Measurements from ENCODE around the gene LMF1. TPM values are rescaled to one million over a fixed set of nuclear protein-coding genes. Genes with fewer than 3 reads are reported as not detected.

LMF1 gene
- polyA plus RNA-seq, 6 donors from 2014 or later: 8.2 to 19.6 (median 13.2) TPM

- Mint-ChIP-seq H3K4me1 (peaks cover 0 to 2% (median 0%) of the 10 kb centered on the region in 3 donors), H3K9me3 (peaks cover 12 to 24% (median 23%) of the 10 kb centered on the region in 7 donors), H3K4me3 (no peak overlapping the region), H3K27ac (no peak overlapping the region), H3K36me3 (peaks cover 14 to 24% of the 10 kb centered on the region in 2 donors), H3K27me3 (peaks cover 10 to 44% (median 37%) of the 10 kb centered on the region in 3 donors)
- no peak for ATAC-seq (ENCODE audit: low read depth in 2 of 2)
- no peak for DNase-seq
These were observed 27.4 kb upstream of the LMF1 start for GRCh38 chr16:998211-998610.

GRCh38 chr16:997440-998051 lies 26.8 kb upstream of the LMF1 start:
- no peak overlapping the region for H3K4me3 Mint-ChIP-seq
- H3K27ac Mint-ChIP-seq: no peak overlapping the region
- ATAC-seq (ENCODE audit: low read depth in 2 of 2) (no peak), DNase-seq (no peak)
- peaks cover 0 to 2% (median 0%) of the 10 kb centered on the region in 3 donors for H3K4me1 Mint-ChIP-seq
- peaks cover 10 to 44% (median 37%) of the 10 kb centered on the region in 3 donors for H3K27me3 Mint-ChIP-seq
- H3K9me3 Mint-ChIP-seq: peaks cover 12 to 30% (median 23%) of the 10 kb centered on the region in 7 donors
- H3K36me3 Mint-ChIP-seq: peaks cover 14 to 24% of the 10 kb centered on the region in 2 donors

- ATAC-seq (ENCODE audit: low read depth in 2 of 2) (no peak), DNase-seq (no peak)
- H3K36me3 Mint-ChIP-seq: peaks cover 14 to 24% of the 10 kb centered on the region in 2 donors
- H3K27me3 Mint-ChIP-seq: peaks cover 10 to 44% (median 44%) of the 10 kb centered on the region in 3 donors
- no peak overlapping the region for H3K27ac Mint-ChIP-seq
- H3K9me3 Mint-ChIP-seq: peaks cover 12 to 30% (median 23%) of the 10 kb centered on the region in 7 donors
- peak overlapping the region in 1 of 8 donors; percentile 53 for H3K4me3 Mint-ChIP-seq
- H3K4me1 Mint-ChIP-seq: peaks cover 0 to 2% (median 0%) of the 10 kb centered on the region in 3 donors
These were observed 25.9 kb upstream of the LMF1 start for GRCh38 chr16:996681-997080.

- no peak overlapping the region for H3K27ac Mint-ChIP-seq
- H3K27me3 Mint-ChIP-seq: peaks cover 10 to 44% (median 44%) of the 10 kb centered on the region in 3 donors
- H3K36me3 Mint-ChIP-seq: peaks cover 14 to 24% of the 10 kb centered on the region in 2 donors
- peaks cover 0 to 2% (median 0%) of the 10 kb centered on the region in 3 donors for H3K4me1 Mint-ChIP-seq
- peaks cover 12 to 30% (median 23%) of the 10 kb centered on the region in 7 donors for H3K9me3 Mint-ChIP-seq
- H3K4me3 Mint-ChIP-seq: peak overlapping the region in 1 of 8 donors; percentile 32
- DNase-seq (no peak), ATAC-seq (ENCODE audit: low read depth in 2 of 2) (no peak)
These were observed 25.0 kb upstream of the LMF1 start for GRCh38 chr16:995783-996182.

- H3K4me1 Mint-ChIP-seq: peaks cover 0 to 2% (median 0%) of the 10 kb centered on the region in 3 donors
- peak overlapping the region in 2 of 8 donors; percentile 20 to 62 for H3K4me3 Mint-ChIP-seq
- H3K27me3 Mint-ChIP-seq: peaks cover 10 to 44% (median 44%) of the 10 kb centered on the region in 3 donors
- H3K36me3 Mint-ChIP-seq: peaks cover 14 to 24% of the 10 kb centered on the region in 2 donors
- peaks cover 12 to 30% (median 23%) of the 10 kb centered on the region in 7 donors for H3K9me3 Mint-ChIP-seq
- H3K27ac Mint-ChIP-seq: peak overlapping the region in 1 of 6 donors; percentile 54
- ATAC-seq (ENCODE audit: low read depth in 2 of 2) (no peak), DNase-seq (no peak)
These were observed 24.3 kb upstream of the LMF1 start for GRCh38 chr16:995087-995486.

GRCh38 chr16:993731-994130 lies 22.9 kb upstream of the LMF1 start:
- Mint-ChIP-seq H3K4me3 (no peak overlapping the region), H3K9me3 (peaks cover 12 to 30% (median 23%) of the 10 kb centered on the region in 7 donors), H3K27ac (no peak overlapping the region), H3K4me1 (peaks cover 0 to 2% (median 0%) of the 10 kb centered on the region in 3 donors), H3K27me3 (peaks cover 10 to 37% (median 37%) of the 10 kb centered on the region in 3 donors), H3K36me3 (peaks cover 14 to 24% of the 10 kb centered on the region in 2 donors)
- no peak for ATAC-seq (ENCODE audit: low read depth in 2 of 2)
- DNase-seq: no peak

- DNase-seq: no peak
These were observed 21.0 kb upstream of the LMF1 start for GRCh38 chr16:991773-992172.

GRCh38 chr16:991345-991744 lies 20.6 kb upstream of the LMF1 start:
- Mint-ChIP-seq H3K9me3 (peaks cover 12 to 25% (median 19%) of the 10 kb centered on the region in 7 donors), H3K27me3 (peaks cover 10 to 19% (median 17%) of the 10 kb centered on the region in 3 donors), H3K36me3 (peaks cover 12 to 18% of the 10 kb centered on the region in 2 donors), H3K27ac (no peak overlapping the region), H3K4me3 (no peak overlapping the region), H3K4me1 (no peaks in the 10 kb centered on the region)
- DNase-seq (no peak), ATAC-seq (ENCODE audit: low read depth in 2 of 2) (no peak)

More at GRCh38 chr16:991773-992172, 21.0 kb upstream of the LMF1 start:
- no peak overlapping the region for H3K27ac Mint-ChIP-seq
- no peaks in the 10 kb centered on the region for H3K4me1 Mint-ChIP-seq
- ATAC-seq (ENCODE audit: low read depth in 2 of 2): no peak
- no peak overlapping the region for H3K4me3 Mint-ChIP-seq
- peaks cover 12 to 29% (median 23%) of the 10 kb centered on the region in 7 donors for H3K9me3 Mint-ChIP-seq
- H3K27me3 Mint-ChIP-seq: peaks cover 10 to 23% (median 21%) of the 10 kb centered on the region in 3 donors
- H3K36me3 Mint-ChIP-seq: peaks cover 14 to 22% of the 10 kb centered on the region in 2 donors

GRCh38 chr16:990516-991291 lies 19.9 kb upstream of the LMF1 start:
- ATAC-seq (ENCODE audit: low read depth in 2 of 2) (no peak), DNase-seq (no peak)
- H3K27me3 Mint-ChIP-seq: peaks cover 5 to 12% (median 11%) of the 10 kb centered on the region in 3 donors
- no peak overlapping the region for H3K4me3 Mint-ChIP-seq
- H3K36me3 Mint-ChIP-seq: peaks cover 6 to 11% of the 10 kb centered on the region in 2 donors
- no peaks in the 10 kb centered on the region for H3K4me1 Mint-ChIP-seq
- peaks cover 6 to 18% (median 13%) of the 10 kb centered on the region in 7 donors for H3K9me3 Mint-ChIP-seq
- H3K27ac Mint-ChIP-seq: no peak overlapping the region

GRCh38 chr16:989354-989814 lies 18.6 kb upstream of the LMF1 start:
- ATAC-seq (ENCODE audit: low read depth in 2 of 2) (no peak), DNase-seq (no peak)
- peaks cover 0 to 11% (median 0%) of the 10 kb centered on the region in 3 donors for H3K27me3 Mint-ChIP-seq
- H3K36me3 Mint-ChIP-seq: no peaks in the 10 kb centered on the region
- no peak overlapping the region for H3K4me3 Mint-ChIP-seq
- peaks cover 0 to 7% (median under 1%) of the 10 kb centered on the region in 7 donors for H3K9me3 Mint-ChIP-seq
- no peak overlapping the region for H3K27ac Mint-ChIP-seq
- H3K4me1 Mint-ChIP-seq: no peaks in the 10 kb centered on the region

- Mint-ChIP-seq H3K27me3 (peaks cover 0 to 11% (median 0%) of the 10 kb centered on the region in 3 donors), H3K36me3 (no peaks in the 10 kb centered on the region)
These were observed 17.9 kb upstream of the LMF1 start for GRCh38 chr16:988471-989353.

GRCh38 chr16:987906-988305 lies 17.1 kb upstream of the LMF1 start:
- peaks cover 0 to 3% (median 0%) of the 10 kb centered on the region in 7 donors for H3K9me3 Mint-ChIP-seq
- H3K36me3 Mint-ChIP-seq: no peaks in the 10 kb centered on the region
- no peaks in the 10 kb centered on the region for H3K4me1 Mint-ChIP-seq
- no peak overlapping the region for H3K4me3 Mint-ChIP-seq
- H3K27me3 Mint-ChIP-seq: peaks cover 0 to 17% (median under 1%) of the 10 kb centered on the region in 3 donors
- no peak overlapping the region for H3K27ac Mint-ChIP-seq
- no peak for ATAC-seq (ENCODE audit: low read depth in 2 of 2)
- no peak for DNase-seq

More at GRCh38 chr16:988471-989353, 17.9 kb upstream of the LMF1 start:
- Mint-ChIP-seq H3K9me3 (peaks cover 0 to 7% (median 0%) of the 10 kb centered on the region in 7 donors), H3K4me1 (no peaks in the 10 kb centered on the region), H3K4me3 (no peak overlapping the region), H3K27ac (no peak overlapping the region)
- DNase-seq: no peak
- ATAC-seq (ENCODE audit: low read depth in 2 of 2): no peak
